Measurements from ENCODE around the gene SHANK3. TPM values are rescaled to one million over a fixed set of nuclear protein-coding genes. Genes with fewer than 3 reads are reported as not detected.

The SHANK3 gene
- total RNA-seq, 1 donor from 2014 or later = 50.6 TPM

DNA sequence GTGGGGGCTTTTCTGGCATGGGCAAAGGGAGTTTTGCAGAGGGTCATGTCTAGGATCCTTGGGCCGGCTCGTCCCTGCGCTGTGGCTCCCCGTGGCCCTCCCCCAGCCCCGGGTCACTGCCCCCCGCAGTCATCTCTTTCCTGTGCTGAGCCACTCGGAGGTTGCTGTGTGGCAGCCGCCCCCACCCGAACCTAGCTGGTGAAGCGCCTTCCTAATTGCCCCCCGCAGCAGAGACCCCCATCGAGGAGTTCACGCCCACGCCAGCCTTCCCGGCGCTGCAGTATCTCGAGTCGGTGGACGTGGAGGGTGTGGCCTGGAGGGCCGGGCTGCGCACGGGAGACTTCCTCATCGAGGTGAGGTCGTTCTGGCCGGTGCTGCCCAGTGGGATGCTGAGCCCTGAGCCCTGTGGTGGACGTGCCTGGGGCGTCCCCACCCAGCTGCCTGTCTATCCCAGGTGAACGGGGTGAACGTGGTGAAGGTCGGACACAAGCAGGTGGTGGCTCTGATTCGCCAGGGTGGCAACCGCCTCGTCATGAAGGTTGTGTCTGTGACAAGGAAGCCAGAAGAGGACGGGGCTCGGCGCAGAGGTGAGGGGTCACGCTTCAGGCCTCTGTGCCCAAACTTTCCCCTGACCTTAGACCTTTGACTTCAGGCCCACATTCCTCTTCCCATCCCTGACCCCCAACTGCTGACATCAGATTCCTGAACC is 32.0 kb downstream of the SHANK3 start:
- intact Hi-C loops (cut with DNase I) = no loop called here
- TF ChIP-seq, protein P1, sequence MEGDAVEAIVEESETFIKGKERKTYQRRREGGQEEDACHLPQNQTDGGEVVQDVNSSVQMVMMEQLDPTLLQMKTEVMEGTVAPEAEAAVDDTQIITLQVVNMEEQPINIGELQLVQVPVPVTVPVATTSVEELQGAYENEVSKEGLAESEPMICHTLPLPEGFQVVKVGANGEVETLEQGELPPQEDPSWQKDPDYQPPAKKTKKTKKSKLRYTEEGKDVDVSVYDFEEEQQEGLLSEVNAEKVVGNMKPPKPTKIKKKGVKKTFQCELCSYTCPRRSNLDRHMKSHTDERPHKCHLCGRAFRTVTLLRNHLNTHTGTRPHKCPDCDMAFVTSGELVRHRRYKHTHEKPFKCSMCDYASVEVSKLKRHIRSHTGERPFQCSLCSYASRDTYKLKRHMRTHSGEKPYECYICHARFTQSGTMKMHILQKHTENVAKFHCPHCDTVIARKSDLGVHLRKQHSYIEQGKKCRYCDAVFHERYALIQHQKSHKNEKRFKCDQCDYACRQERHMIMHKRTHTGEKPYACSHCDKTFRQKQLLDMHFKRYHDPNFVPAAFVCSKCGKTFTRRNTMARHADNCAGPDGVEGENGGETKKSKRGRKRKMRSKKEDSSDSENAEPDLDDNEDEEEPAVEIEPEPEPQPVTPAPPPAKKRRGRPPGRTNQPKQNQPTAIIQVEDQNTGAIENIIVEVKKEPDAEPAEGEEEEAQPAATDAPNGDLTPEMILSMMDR (IDR thresholded peaks at IDR 0.05) = no peak
- Histone ChIP-seq H3K27me3 (ENCODE audit: low read depth) (no peaks in the 10 kb centered on the region), H3K4me1 (peaks cover 7% of the 10 kb centered on the region), H3K27ac (no peak overlapping the region), H3K36me3 (peaks cover 13% of the 10 kb centered on the region), H3K9me3 (no peaks in the 10 kb centered on the region), H3K4me3 (no peak overlapping the region)
- ATAC-seq (no peak), DNase-seq (peak; percentile 44)

DNA sequence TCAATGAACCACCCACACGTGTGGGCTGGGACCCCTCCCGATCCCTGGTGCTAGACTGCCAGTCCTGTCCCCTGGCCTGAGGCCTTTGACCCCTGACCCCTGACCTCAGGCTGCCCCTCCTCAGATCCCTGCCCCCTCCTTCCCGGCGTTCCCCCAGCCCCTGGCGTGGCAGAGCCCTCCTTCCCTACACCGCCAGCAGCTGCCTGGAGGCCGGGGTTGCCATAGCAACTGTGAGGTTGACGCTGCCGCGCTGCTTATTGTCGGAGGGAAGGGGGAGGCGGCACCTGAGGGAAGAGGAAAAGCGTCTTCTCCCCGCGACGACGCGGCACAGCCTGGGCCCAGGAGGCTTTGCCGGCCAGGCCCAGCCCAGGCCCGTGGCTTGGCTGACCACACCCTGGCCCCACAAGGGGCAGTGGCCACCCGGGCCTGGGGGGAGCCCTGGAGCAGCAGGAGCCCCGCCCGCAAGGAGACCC is 32.6 kb downstream of the SHANK3 start:
- H3K27ac ChIP-seq = no peak overlapping the region
- peaks cover 3% of the 10 kb centered on the region for H3K4me1 ChIP-seq
- intact Hi-C loops (cut with DNase I) = no loop called here
- DNase-seq (peak; percentile 52), ATAC-seq (peak; percentile 19 to 20)
- H3K36me3 ChIP-seq = peaks cover 13% of the 10 kb centered on the region
- H3K9me3 ChIP-seq = no peaks in the 10 kb centered on the region
- TF ChIP-seq, protein P1 (IDR thresholded peaks at IDR 0.05) = no peak
- no peaks in the 10 kb centered on the region for H3K27me3 ChIP-seq (ENCODE audit: low read depth)
- no peak overlapping the region for H3K4me3 ChIP-seq

DNA sequence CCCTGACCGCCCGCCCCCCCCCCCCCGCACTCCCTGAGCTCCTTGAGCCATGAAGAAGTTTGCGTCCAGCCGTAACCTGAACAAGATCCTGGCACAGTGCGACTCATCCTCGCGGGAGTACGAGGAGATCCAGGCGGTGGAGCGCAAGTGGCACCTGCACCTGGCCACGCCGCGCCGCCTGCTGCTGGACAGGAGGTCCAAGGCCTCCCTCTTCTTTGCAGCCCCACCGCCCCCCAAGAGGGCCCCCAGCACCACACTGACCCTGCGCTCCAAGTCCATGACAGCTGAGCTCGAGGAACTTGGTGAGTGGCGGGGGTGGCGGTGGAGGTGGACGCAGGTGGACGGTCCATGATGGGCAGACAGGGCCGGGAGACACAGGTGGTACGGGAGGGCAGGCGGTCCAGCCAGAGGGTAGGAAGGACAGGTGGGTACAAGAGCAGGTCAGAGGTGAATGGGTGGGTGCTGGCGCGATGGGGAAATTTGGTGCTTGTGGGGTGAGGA is 33.3 kb downstream of the SHANK3 start:
- ATAC-seq (no peak), DNase-seq (peak; percentile 40)
- peaks cover 13% of the 10 kb centered on the region for H3K36me3 ChIP-seq
- H3K4me3 ChIP-seq = no peak overlapping the region
- no peaks in the 10 kb centered on the region for H3K9me3 ChIP-seq
- intact Hi-C loops (cut with DNase I) = no loop called here
- TF ChIP-seq, protein P1 (IDR thresholded peaks at IDR 0.05) = no peak
- H3K27ac ChIP-seq = no peak overlapping the region
- no peaks in the 10 kb centered on the region for H3K27me3 ChIP-seq (ENCODE audit: low read depth)
- H3K4me1 ChIP-seq = peaks cover 7% of the 10 kb centered on the region

DNA sequence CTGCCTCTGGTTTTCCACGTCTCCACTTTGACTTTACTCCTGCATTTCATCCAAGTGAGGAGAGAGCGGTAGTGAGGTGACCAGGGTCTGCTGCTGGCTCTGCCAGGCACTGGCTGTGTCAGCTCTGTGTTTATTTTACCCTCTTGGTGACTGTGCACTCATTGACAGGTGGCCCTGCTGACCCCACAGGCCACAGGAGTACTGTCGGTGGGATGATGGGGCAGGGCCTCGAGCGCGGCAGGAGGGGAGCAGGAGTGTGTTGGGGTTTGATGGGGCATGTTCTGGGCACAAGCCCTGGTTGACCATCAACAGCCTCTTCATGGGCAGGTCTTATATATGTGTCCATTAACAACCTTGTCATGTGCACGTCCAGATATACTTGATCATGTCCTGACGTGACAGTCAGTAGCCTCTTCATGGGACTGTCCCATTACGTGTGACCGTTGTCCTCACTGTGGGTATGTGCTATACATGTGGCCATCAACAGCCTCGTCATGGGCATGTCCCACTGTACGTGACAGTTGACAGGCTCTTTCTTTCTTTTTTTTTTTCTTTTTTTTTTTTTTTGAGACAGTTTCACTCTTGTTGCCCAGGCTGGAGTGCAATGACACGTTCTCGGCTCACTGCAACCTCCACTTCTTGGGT is 34.0 kb downstream of the SHANK3 start:
- H3K36me3 ChIP-seq = peaks cover 13% of the 10 kb centered on the region
- ATAC-seq (no peak), DNase-seq (peak; percentile 28)
- TF ChIP-seq, protein P1 (IDR thresholded peaks at IDR 0.05) = no peak
- no peaks in the 10 kb centered on the region for H3K9me3 ChIP-seq
- H3K27me3 ChIP-seq (ENCODE audit: low read depth) = no peaks in the 10 kb centered on the region
- peaks cover 11% of the 10 kb centered on the region for H3K4me1 ChIP-seq
- no peak overlapping the region for H3K27ac ChIP-seq
- intact Hi-C loops (cut with DNase I) = no loop called here
- H3K4me3 ChIP-seq = no peak overlapping the region

DNA sequence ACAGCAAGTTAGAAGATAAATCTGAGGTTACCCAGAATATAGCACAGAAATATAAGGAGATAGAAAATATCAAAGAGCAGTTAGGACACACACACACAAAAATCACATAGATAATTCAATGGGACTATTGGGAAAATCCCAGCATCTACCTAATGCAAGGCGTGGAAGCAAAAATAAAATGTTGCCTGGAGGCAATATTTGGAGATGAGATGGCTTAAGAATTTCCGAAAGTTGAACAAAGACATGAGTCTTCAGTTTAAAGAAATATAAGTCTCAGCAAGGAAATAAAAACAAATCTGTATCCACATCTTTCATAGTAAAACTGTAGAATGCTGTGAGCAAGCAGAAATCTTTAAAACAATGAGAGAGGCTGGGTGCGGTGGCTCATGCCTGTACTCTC is 35.9 kb downstream of the SHANK3 start:
- DNase-seq (no peak), ATAC-seq (no peak)
- no peak overlapping the region for H3K4me3 ChIP-seq
- H3K27ac ChIP-seq = no peak overlapping the region
- no peaks in the 10 kb centered on the region for H3K9me3 ChIP-seq
- TF ChIP-seq, protein P1 (IDR thresholded peaks at IDR 0.05) = no peak
- intact Hi-C loops (cut with DNase I) = no loop called here
- H3K36me3 ChIP-seq = peaks cover 13% of the 10 kb centered on the region
- peaks cover 30% of the 10 kb centered on the region for H3K4me1 ChIP-seq
- H3K27me3 ChIP-seq (ENCODE audit: low read depth) = no peaks in the 10 kb centered on the region
